DND-41 (cell line): ENCODE measurements around the gene P2RY2.

Experiments
- CTCF ChIP-seq: IDR thresholded peaks from 2 replicates; pipeline ENCODE4 v1.5.1; 2012; ENCODE audit warnings: borderline replicate concordance, low read length, moderate library complexity, mild to moderate bottlenecking; ENCODE audit not compliant: poor library complexity, severe bottlenecking; ENCODE audit errors: extremely low read depth
- EZH2 ChIP-seq: IDR thresholded peaks from 3 replicates; pipeline ENCODE4 v1.6.1; 2012; ENCODE audit warnings: borderline replicate concordance, low read depth, mild to moderate bottlenecking, moderate library complexity, low read length, inconsistent platforms; ENCODE audit not compliant: severe bottlenecking

DNA sequence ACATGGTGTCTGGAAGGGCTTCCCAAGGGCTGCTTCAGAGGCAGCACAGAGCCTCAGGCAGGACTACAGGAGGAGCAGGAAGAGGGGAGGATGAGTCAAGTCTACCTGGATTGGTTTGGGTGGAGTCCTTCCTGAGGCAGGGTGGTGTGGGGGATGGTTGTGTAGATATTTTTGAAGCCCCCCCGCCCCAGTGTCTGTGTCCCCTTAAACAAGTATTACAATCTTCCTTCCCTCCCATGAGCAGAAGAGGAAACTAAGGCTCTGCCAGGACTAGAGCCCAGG is 41.3 kb upstream of the P2RY2 start:
- TF ChIP-seq CTCF (no peak), EZH2 (no peak)
